HepG2 (cell line): ENCODE data around the gene LRRC8C. TPM values are rescaled to one million over a fixed set of nuclear protein-coding genes. Genes with fewer than 3 reads are reported as not detected.

Source experiments
- ATAC-seq: fragments of 200-7000 bp; cut with Tn5 transposase; 3 replicates; pipeline ENCODE4 v1.9.1; 2020; ENCODE audit warnings: mild to moderate bottlenecking, moderate library complexity
- BruUV-seq: library from RNA; stranded (reverse); fragments of 400-500 nt; replicated peaks from 2 replicates; lab custom pipeline; 2021; lab: Mats Ljungman, UMichigan
- CTCF ChIA-PET: fragments of 300-600 bp; formaldehyde crosslinking; extraction: SDS; loops from one replicate; lab custom pipeline; 2021; ENCODE audit warnings: low total read pairs, inconsistent platforms, low intra/inter-chr PET ratio; lab: Yijun Ruan, JAX
- POLR2A ChIA-PET: fragments of 350-600 bp; sonication (Branson Sonifier 250); formaldehyde crosslinking; loops from one replicate; lab custom pipeline; 2020; ENCODE audit warnings: antibody characterized with exemption, inconsistent platforms; lab: Yijun Ruan, JAX
- DNase-seq: peaks from one replicate; pipeline ENCODE4 v3.0.0-alpha.2; 2015; ENCODE audit warnings: low spot score
- FAIRE-seq: peaks from 3 replicates; lab custom pipeline; 2011; peaks lifted over from hg19 to GRCh38; lab: Jason Lieb, UNC
- H2AFZ ChIP-seq: one replicate; pipeline ENCODE4 v1.6.1; 2011; ENCODE audit warnings: low read length, inconsistent platforms
- H3K27ac ChIP-seq: fragments of 300-600 bp; 3 replicates; pipeline ENCODE4 v1.8.0; 2011; ENCODE audit warnings: mixed run types, mild to moderate bottlenecking, mixed read lengths, low read length, inconsistent platforms; ENCODE audit not compliant: insufficient read depth; ENCODE audit errors: extremely low read length
- H3K27me3 ChIP-seq, 2 experiments: fragments of 200-600 bp in 1 of 2; 2 replicates in 1 of 2; 3 replicates in 1 of 2; pipeline versions ENCODE4 v1.6.0 to v1.8.0; 2011; ENCODE audit warnings: low read length in 2 of 2, mild to moderate bottlenecking in 2 of 2, moderate library complexity in 2 of 2, inconsistent platforms in 1 of 2; ENCODE audit not compliant: insufficient read depth in 2 of 2, control insufficient read depth in 1 of 2
- H3K36me3 ChIP-seq, 2 experiments: fragments of 200-600 bp in 1 of 2; replicated peaks in 1 of 2; 2 replicates in 1 of 2; 3 replicates in 1 of 2; pipeline versions ENCODE4 v1.5.1 to v1.8.0; 2011; ENCODE audit warnings: low read length in 2 of 2, inconsistent platforms in 1 of 2; ENCODE audit not compliant: insufficient read depth in 2 of 2, control insufficient read depth in 1 of 2
- H3K4me1 ChIP-seq: 2 replicates; pipeline ENCODE4 v1.5.1; 2012; ENCODE audit warnings: low read length, inconsistent platforms; ENCODE audit not compliant: insufficient read depth
- H3K4me2 ChIP-seq: 2 replicates; pipeline ENCODE4 v1.6.0; 2011; ENCODE audit warnings: low read depth, low read length, inconsistent platforms
- H3K4me3 ChIP-seq, 3 experiments: fragments of 200-600 bp in 1 of 3; sonication (generic), shearing (Covaris generic) in 1 of 3; replicated peaks in 1 of 3; 2 replicates each; pipeline ENCODE4 v1.5.1; 2011 to 2016; ENCODE audit warnings: low read length in 3 of 3, inconsistent platforms in 2 of 3, low read depth in 2 of 3, mild to moderate bottlenecking in 2 of 3, control low read depth in 1 of 3, mixed read lengths in 1 of 3; ENCODE audit not compliant: insufficient read depth in 1 of 3
- H3K79me2 ChIP-seq: one replicate; pipeline ENCODE4 v1.6.1; 2011; ENCODE audit warnings: low read length, inconsistent platforms; ENCODE audit not compliant: insufficient read depth
- H3K9ac ChIP-seq: 2 replicates; pipeline ENCODE4 v1.6.0; 2011; ENCODE audit warnings: mild to moderate bottlenecking, low read depth, low read length, inconsistent platforms; ENCODE audit not compliant: insufficient read depth
- H3K9me3 ChIP-seq: 2 replicates; pipeline ENCODE4 v1.5.1; 2012; ENCODE audit warnings: mild to moderate bottlenecking, low read length
- H4K20me1 ChIP-seq: 2 replicates; pipeline ENCODE4 v1.6.0; 2011; ENCODE audit warnings: inconsistent platforms, mild to moderate bottlenecking, low read length, moderate library complexity; ENCODE audit not compliant: insufficient read depth
- AGO1 ChIP-seq: fragments of 200-400 bp; formaldehyde crosslinking; IDR thresholded peaks from 2 replicates; pipeline ENCODE4 v1.6.1; 2017; ENCODE audit warnings: mild to moderate bottlenecking, low read depth, low read length, moderate library complexity; ENCODE audit not compliant: poor library complexity, severe bottlenecking
- BRF2 ChIP-seq: sonication (generic); formaldehyde crosslinking; IDR thresholded peaks from 2 replicates; pipeline ENCODE4 v1.8.1; 2022; ENCODE audit warnings: mild to moderate bottlenecking, missing genetic modification reagents
- ELF4 ChIP-seq: sonication (generic); formaldehyde crosslinking; IDR thresholded peaks from 2 replicates; pipeline ENCODE4 v1.5.0; 2020; ENCODE audit warnings: missing genetic modification reagents, mild to moderate bottlenecking, moderate library complexity, borderline replicate concordance
- FOXM1 ChIP-seq: sonication (generic); formaldehyde crosslinking; IDR thresholded peaks from 2 replicates; pipeline ENCODE4 v1.5.0; 2020; ENCODE audit warnings: missing genetic modification reagents
- FOXP1 ChIP-seq, 2 experiments: fragments of 450-650 bp in 1 of 2; IDR thresholded peaks; 2 replicates each; pipeline ENCODE4 v1.6.1; 2017 to 2018; ENCODE audit warnings: antibody characterized with exemption in 1 of 2
- IKZF4 ChIP-seq: sonication (generic); formaldehyde crosslinking; IDR thresholded peaks from 2 replicates; pipeline ENCODE4 v1.5.1; 2020; ENCODE audit warnings: borderline replicate concordance, mild to moderate bottlenecking, low read depth, missing genetic modification reagents; ENCODE audit errors: not compliant biosample characterization
- JUNB ChIP-seq: sonication (generic); formaldehyde crosslinking; IDR thresholded peaks from 2 replicates; pipeline ENCODE4 v1.8.0; 2022; ENCODE audit warnings: missing genetic modification reagents, mild to moderate bottlenecking, borderline replicate concordance
- MAFK ChIP-seq, 2 experiments: IDR thresholded peaks in 1 of 2; conservative IDR thresholded peaks in 1 of 2; 2 replicates each; pipeline ENCODE4 v1.6.1; 2011; ENCODE audit warnings: improper control_type of control experiment in 2 of 2, low read length in 2 of 2
- NFKBIZ ChIP-seq: IDR thresholded peaks from 2 replicates; pipeline ENCODE4 v1.6.1; 2018; ENCODE audit warnings: missing genetic modification reagents, missing compliant biosample characterization
- SMAD3 ChIP-seq: sonication (generic); formaldehyde crosslinking; IDR thresholded peaks from 2 replicates; pipeline ENCODE4 v1.4.0; 2020; ENCODE audit warnings: missing genetic modification reagents
- ZFP36L1 ChIP-seq: sonication (generic); formaldehyde crosslinking; IDR thresholded peaks from 2 replicates; pipeline ENCODE4 v1.8.0; 2022; ENCODE audit warnings: mild to moderate bottlenecking, missing genetic modification reagents, moderate library complexity
- ZFYVE20 ChIP-seq: sonication (generic); formaldehyde crosslinking; IDR thresholded peaks from 2 replicates; pipeline ENCODE4 v1.8.0; 2023; ENCODE audit warnings: low read depth, mild to moderate bottlenecking, moderate library complexity, missing genetic modification reagents, borderline replicate concordance
- ZNF180 ChIP-seq: sonication (generic); formaldehyde crosslinking; IDR thresholded peaks from 2 replicates; pipeline ENCODE4 v1.4.0; 2020; ENCODE audit warnings: low read depth, missing genetic modification reagents, borderline replicate concordance
- ZNF20 ChIP-seq: sonication (generic); formaldehyde crosslinking; IDR thresholded peaks from 2 replicates; pipeline ENCODE4 v1.4.0; 2020; ENCODE audit warnings: mild to moderate bottlenecking, moderate library complexity, missing genetic modification reagents
- ZNF260 ChIP-seq: sonication (generic); formaldehyde crosslinking; IDR thresholded peaks from 2 replicates; pipeline ENCODE4 v1.4.0; 2020; ENCODE audit warnings: missing genetic modification reagents, low read depth, mild to moderate bottlenecking, borderline replicate concordance
- ZNF34 ChIP-seq: sonication (generic); formaldehyde crosslinking; IDR thresholded peaks from 2 replicates; pipeline ENCODE4 v1.4.0; 2020; ENCODE audit warnings: mild to moderate bottlenecking, missing genetic modification reagents, borderline replicate concordance
- WGBS: methylation state at CpG from one replicate; pipeline ENCODE4 v1.1.6; 2017; ENCODE audit warnings: low lambda C conversion rate; 5-methylcytosine and 5-hydroxymethylcytosine counted together
- in situ Hi-C: cut with HindIII; loops from 2 replicates; pipeline ENCODE4 v1.10.0; 2017; ENCODE audit warnings: low pct_unique_long_range_greater_than_20kb; ENCODE audit not compliant: extremely low pct_ligation_motif_present
- intact Hi-C: fragments of 100-400 bp; cut with micrococcal nuclease; formaldehyde crosslinking; loops from one replicate; pipeline ENCODE4 v1.10.0; 2022; ENCODE audit not compliant: unreplicated experiment
- polyA plus RNA-seq, 8 experiments: library from polyadenylated mRNA; depleted of rRNA in 3 of 8; stranded (reverse) in 7 of 8; unstranded in 1 of 8; fragments of >200 nt; fragmentation: Illumina TruSeq in 4 of 8; extraction: Trizol in 4 of 8; gene quantifications; 2 replicates each; pipeline versions ENCODE4 v1.2.1 to v1.2.3, GENCODE V29; 2011 to 2016; ENCODE audit warnings: low read depth in 4 of 8, missing spikeins in 1 of 8, mixed read lengths in 1 of 8; ENCODE audit not compliant: insufficient read depth in 1 of 8
- total RNA-seq, 5 experiments: library from RNA; depleted of rRNA; stranded (reverse); fragments of >200 nt; fragmentation: Illumina TruSeq; extraction: Trizol; gene quantifications; 2 replicates each; pipeline ENCODE4 v1.2.3, GENCODE V29; 2016; ENCODE audit warnings: low read depth in 1 of 5
- TF ChIP-seq, protein P1 (sequence below): sonication (generic); formaldehyde crosslinking; IDR thresholded peaks from 2 replicates; pipeline ENCODE4 v1.5.1; 2020; ENCODE audit warnings: missing genetic modification reagents, mild to moderate bottlenecking, borderline replicate concordance

The LRRC8C gene
- total and polyA plus RNA-seq, 2 of the 13 experiments (the other 11 are each of a cell fraction or from before 2014, with no cell fraction given) = 0.22 to 0.32 TPM

GRCh38 chr1:89675677-89676076 is 42.8 kb downstream of the LRRC8C start:
- in situ Hi-C loops (no loop called here), intact Hi-C loops (no loop called here)
- H3K9me3 ChIP-seq = no peaks in the 10 kb centered on the region
- FAIRE-seq (no peak), DNase-seq (no peak), ATAC-seq (no peak)
- H2AFZ ChIP-seq = no peak overlapping the region
- no peak overlapping the region for H3K4me3 ChIP-seq
- BruUV-seq = no TSS peak
- H3K4me2 ChIP-seq = no peak overlapping the region
- H3K9ac ChIP-seq = no peak overlapping the region
- no peaks in the 10 kb centered on the region for H4K20me1 ChIP-seq
- WGBS = 25% methylated on average over 4 of the region's 4 CpGs
- no peaks in the 10 kb centered on the region for H3K36me3 ChIP-seq
- POLR2A ChIA-PET = no interaction called here
- no peaks in the 10 kb centered on the region for H3K4me1 ChIP-seq
- CTCF ChIA-PET = no interaction called here
- no peaks in the 10 kb centered on the region for H3K27me3 ChIP-seq
- TF ChIP-seq SMAD3 (CRISPR knock-in tag) (no peak), JUNB (CRISPR knock-in tag) (no peak), FOXM1 (no peak), ZNF180 (CRISPR knock-in tag) (no peak), ZNF260 (CRISPR knock-in tag) (no peak), ZFP36L1 (CRISPR knock-in tag) (no peak), ZNF34 (CRISPR knock-in tag) (no peak), NFKBIZ (no peak), ELF4 (CRISPR knock-in tag) (no peak), AGO1 (no peak), IKZF4 (no peak), ZNF20 (CRISPR knock-in tag) (no peak), ZFYVE20 (no peak), FOXP1 (IDR thresholded peaks at IDR 0.05) (no peak), FOXP1 (CRISPR knock-in tag; IDR thresholded peaks at IDR 0.05) (no peak), BRF2 (CRISPR knock-in tag) (no peak), MAFK (conservative IDR thresholded peaks at IDR 0.05 in 1 of 2, IDR thresholded peaks at IDR 0.05 in 1 of 2; ENCODE audit: low read length in 2 of 2) (no peak)
- TF ChIP-seq, protein P1, sequence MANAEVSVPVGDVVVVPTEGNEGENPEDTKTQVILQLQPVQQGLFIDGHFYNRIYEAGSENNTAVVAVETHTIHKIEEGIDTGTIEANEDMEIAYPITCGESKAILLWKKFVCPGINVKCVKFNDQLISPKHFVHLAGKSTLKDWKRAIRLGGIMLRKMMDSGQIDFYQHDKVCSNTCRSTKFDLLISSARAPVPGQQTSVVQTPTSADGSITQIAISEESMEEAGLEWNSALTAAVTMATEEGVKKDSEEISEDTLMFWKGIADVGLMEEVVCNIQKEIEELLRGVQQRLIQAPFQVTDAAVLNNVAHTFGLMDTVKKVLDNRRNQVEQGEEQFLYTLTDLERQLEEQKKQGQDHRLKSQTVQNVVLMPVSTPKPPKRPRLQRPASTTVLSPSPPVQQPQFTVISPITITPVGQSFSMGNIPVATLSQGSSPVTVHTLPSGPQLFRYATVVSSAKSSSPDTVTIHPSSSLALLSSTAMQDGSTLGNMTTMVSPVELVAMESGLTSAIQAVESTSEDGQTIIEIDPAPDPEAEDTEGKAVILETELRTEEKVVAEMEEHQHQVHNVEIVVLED (CRISPR knock-in tag) = no peak
- no peak overlapping the region for H3K27ac ChIP-seq
- H3K79me2 ChIP-seq = no peaks in the 10 kb centered on the region
